NT2/D1 (cell line): Measurements from ENCODE around the gene CHML.

Experiments used
- YY1 ChIP-seq: IDR thresholded peaks from 2 replicates; pipeline ENCODE4 v1.6.1; 2011; ENCODE audit not compliant: insufficient read length, insufficient read depth
- ZNF274 ChIP-seq: IDR thresholded peaks from 2 replicates; pipeline ENCODE4 v1.6.1; 2011; ENCODE audit warnings: mild to moderate bottlenecking, low read depth, low read length

DNA sequence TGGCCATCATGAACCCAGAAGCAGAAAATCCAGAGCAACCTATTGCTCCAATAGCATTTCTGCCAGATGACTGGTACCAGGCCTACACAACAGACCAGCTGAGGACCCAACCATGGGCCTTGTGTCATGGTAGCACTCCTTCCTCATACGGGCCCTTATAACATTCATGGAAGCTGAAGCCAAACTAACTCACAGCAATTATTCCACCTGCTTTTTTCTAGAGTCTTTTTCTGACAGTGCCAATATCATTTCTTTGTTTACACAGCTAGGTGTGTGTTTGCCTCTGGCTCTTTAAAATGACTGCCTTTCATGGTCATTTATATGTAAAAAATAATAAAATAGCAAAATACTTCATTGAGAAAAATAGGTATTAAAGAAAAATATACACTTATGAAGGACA, 8.0 kb upstream of the CHML start:
- TF ChIP-seq YY1: no peak
- no peak for TF ChIP-seq ZNF274
